HG02610 (cell line): ENCODE data around the gene MCOLN1.

Source experiments
- ATAC-seq: cut with Tn5 transposase; IDR thresholded peaks from one replicate; pipeline ENCODE4 v1.9.1; 2021; ENCODE audit warnings: mild to moderate bottlenecking, moderate library complexity; ENCODE audit not compliant: unreplicated experiment

The MCOLN1 gene

GRCh38 chr19:7522072-7522922 is at the start of gene MCOLN1:
Gene MCOLN1 (plus strand): TSS chr19:7522624. CDS start chr19:7522751, 127 bp downstream.
- ATAC-seq: peak; percentile 71

DNA sequence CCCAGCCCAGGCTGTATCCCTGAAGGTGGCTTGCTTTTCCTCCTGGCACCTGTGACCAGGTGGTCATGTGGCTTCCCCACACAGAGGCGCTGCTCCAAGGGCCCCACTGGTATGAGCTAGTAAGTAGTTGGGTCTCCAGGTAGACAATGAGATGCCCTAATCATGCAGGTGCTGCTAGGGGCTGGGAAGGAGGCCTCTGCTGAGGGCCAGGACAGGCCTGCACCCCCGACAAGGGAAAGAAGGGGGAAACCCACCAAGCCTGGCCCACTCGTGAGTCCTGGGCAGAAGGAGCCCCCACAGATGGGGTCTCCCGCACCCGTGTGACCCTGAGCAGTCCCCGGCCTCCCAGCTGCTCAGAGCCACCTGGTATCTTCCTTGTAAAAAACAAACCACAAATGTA is 46.8 kb upstream of the MCOLN1 start:
- ATAC-seq: no peak

DNA sequence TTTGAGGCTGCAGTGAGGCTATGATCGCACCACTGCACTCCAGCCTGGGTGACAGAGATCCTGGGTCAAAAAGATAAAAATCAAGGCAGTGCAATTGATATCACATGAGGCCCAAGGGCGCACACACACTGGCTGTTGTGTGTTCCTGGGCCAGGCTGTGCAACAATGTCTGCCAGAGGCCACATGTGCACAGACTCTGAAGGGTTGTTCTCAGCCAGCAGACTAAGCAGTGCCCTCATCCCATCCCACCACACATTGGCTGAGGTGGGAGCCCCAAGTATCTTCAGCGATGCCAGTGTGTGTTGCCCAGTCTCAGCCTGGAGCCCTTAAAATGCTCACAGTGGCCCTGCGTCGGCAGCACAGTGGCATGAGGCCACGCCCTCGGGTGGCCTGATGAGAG is 46.2 kb upstream of the MCOLN1 start:
- ATAC-seq: no peak

DNA sequence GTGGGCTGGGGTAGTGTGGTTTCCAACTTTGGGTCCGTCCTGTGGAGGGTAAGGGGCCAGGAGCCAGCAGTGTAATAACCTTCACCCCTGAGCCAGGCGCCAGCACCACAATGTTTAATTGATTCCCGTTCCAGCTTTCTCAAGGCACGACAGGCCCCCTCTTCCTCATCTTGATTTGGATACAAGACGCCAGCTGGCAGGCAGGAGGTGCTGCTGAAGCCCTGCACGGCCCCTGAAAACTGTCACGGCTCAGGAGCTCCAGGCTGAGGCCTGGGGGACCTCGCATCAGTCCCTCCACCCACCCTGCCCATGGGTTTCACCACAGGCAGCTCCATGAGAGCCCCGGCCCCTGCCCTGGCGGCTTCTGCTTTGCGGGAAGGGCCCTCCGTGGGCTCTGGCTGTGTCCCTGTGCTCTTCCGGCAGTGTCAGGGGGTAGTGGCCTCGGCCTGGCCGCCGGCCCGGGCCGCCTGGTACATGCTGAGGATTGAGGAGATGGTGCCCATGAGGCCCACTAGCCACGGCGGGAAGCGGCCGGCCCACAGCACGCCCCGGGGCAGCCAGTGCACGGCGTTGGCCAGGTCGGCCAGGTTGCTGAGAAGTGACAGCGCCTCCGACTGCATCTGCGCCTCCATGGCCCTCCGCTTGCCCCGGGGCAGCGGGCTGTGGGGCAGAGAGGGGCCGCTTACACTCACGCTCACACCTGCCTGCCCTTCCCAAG is 45.5 kb upstream of the MCOLN1 start:
- no peak for ATAC-seq

DNA sequence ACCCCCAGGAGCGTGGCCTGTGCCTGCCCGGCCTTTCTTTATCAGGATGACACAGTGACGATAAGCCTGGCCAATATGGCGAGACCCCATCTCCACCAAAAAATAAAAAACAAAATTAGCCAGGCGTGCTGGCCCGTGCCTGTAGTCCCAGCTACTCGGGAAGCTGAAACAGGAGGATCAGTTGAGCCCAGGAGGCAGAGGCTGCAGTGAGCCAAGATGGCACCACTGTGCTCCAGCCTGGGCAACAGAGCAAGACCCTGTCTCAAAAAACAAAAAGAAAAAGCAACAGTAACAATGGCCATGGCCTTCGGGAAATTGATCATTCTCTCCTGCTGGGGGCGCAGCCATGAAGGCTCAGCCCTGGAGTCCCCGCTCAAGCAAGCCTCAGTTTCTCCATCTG is 44.7 kb upstream of the MCOLN1 start:
- no peak for ATAC-seq

DNA sequence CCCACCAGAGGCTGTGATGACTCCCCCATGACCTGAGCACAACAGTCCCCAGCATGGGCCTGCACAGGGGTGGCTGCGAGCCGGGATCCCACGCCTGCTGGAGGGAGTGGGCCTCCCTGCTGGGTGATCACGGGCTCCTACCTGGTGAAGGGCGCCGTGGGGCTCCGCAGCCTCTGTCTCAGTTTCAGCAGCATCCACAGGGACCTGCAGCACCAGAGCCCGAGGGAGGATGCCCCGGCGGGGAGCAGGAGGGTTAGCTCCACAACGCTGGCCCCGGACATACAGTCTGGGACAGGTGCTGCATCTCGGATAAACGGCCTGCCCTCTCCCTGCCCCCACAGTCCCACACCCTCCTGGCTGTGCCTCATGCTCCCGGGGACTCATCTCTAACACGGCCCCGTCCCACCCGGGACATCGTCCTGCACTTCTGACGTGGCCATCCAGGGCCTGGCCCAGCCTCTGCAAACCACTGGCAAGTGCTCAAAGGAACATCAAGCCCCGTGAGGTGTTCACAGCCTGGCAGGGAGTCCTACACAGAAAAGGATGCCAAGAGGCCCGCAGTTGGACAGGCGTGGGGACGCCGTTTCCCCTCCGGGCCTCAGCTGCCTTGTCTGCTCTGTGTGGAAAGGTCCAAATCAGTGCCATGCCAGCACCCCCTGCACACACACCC is 44.1 kb upstream of the MCOLN1 start:
- ATAC-seq: no peak

GRCh38 chr19:7478843-7479227 is 43.6 kb upstream of the MCOLN1 start:
- no peak for ATAC-seq

DNA sequence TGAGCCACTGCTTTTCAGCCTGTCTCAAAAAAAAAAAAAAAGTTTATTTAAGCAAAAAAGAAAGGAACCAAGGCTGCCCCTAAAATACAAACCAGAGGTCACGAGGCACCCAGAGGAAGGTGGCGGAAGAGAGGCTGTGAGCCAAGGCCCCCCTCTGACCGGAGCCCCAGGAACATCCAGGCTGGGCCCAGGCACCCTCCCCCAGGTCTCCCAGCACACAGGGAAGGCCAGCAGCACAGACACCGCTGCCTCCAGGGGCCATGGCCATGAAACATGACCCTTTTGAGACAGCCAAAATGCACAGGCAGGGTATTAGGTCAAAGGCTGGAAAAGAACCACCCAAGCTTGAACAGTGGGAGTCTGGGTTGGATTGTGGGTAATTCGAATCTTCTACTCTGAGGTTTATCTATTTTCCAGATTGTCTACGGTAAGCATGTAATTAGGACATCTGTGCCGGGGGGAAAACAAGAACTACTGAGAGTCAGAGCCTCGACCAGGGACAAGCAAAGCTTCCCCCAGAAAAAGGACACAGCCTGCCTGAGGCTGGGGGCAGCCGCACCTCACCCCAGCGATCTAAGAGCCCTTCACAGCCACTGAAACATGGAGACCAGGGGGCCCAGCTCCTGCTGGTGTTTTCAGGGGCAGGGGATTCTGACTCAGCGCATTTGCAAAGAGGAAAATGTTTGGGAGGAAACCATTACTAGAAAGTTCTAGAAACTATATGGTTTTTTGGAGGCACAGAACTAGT is 42.0 kb upstream of the MCOLN1 start:
- no peak for ATAC-seq

GRCh38 chr19:7480970-7481255 is 41.5 kb upstream of the MCOLN1 start:
- no peak for ATAC-seq

- no peak for ATAC-seq
Observed at GRCh38 chr19:7482584-7483439, 39.6 kb upstream of the MCOLN1 start.

- ATAC-seq: no peak
Observed at GRCh38 chr19:7483720-7484201, 38.7 kb upstream of the MCOLN1 start.

DNA sequence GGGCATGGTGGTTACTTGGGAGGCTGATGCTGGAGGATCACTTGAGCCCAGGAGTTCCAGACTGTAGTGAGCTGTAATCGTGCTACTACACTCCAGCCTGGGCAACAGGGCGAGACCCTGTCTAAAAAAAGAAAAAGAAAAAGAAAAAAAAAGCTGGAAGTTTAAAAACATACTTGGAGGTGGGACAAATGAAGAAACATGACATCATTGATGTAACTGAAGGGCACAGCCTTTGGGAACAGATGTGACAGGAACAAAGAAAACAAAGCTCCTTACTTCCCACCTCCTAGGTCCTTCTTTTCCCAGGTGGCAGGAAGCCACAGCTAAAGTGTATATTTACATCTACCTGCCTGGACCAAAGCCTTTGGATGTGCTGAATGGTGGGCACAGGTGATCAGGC is 35.5 kb upstream of the MCOLN1 start:
- ATAC-seq: no peak

GRCh38 chr19:7488736-7489353 is 33.6 kb upstream of the MCOLN1 start, which contains the start of gene PEX11G:
Gene PEX11G (minus strand): TSS chr19:7489035. CDS start chr19:7489010, 25 bp downstream.
- ATAC-seq: peak; percentile 75

- no peak for ATAC-seq
Observed at GRCh38 chr19:7489609-7490044, 32.8 kb upstream of the MCOLN1 start.

GRCh38 chr19:7492142-7492541 is 30.3 kb upstream of the MCOLN1 start:
- ATAC-seq: no peak

- ATAC-seq: no peak
Observed at GRCh38 chr19:7492558-7492957, 29.9 kb upstream of the MCOLN1 start.

- no peak for ATAC-seq
Observed at GRCh38 chr19:7494416-7495098, 27.9 kb upstream of the MCOLN1 start.

DNA sequence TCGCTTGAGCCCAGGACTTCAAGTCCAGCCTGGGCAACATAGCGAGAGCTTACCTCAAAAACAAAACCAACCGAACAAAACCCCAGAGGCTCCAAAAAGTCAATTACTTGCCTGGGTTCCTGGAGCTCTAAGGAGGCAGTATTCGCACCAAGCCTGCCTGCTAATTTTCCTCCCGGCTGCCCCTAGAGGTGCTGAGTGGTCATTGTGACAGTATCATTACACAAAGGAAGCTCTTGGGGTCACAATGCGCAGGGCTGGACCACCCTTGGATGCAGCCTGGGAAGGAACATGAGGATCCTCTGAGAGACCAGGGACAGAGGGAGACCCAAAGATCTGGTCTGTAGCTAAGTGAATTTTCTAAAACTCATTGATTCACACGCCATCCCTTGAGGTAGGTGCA is 25.1 kb upstream of the MCOLN1 start:
- ATAC-seq: no peak
